ENCODE results near the gene PARVG.

DNA sequence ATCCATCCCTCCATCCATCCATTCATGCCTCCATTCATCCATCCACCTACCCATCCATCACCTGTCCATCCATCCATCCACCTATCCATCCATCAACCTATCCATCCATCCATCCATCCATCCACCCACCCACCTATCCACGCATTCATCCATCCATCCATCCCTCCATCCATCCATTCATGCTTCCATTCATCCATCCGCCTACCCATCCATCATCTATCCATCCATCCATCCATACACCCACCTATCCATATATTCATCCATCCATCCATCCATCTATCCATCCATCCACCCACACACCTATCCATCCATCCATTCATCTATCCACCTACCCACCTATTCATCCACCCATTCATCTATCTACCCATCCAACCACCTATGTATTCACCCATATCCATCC is 13.8 kb downstream of the PARVG start:
- TF ChIP-seq CTCF (IDR thresholded peaks at IDR 0.05; ENCODE audit: insufficient read depth, low read depth, low read length) (no peak), EZH2 (IDR thresholded peaks at IDR 0.05; ENCODE audit: insufficient read depth, low read length) (no peak)
